K562 (cell line): ENCODE measurements around the gene UBE2O. TPM values are rescaled to one million over a fixed set of nuclear protein-coding genes. Genes with fewer than 3 reads are reported as not detected.
"Not testable (repeated sequence)": the region's sequence is repeated elsewhere in the genome, so short reads cannot be mapped to it uniquely, and the experiment has no call there.

Experiments used
- ATAC-seq: fragments of 200-7000 bp; cut with Tn5 transposase; 3 replicates; pipeline ENCODE4 v1.9.1; 2020; ENCODE audit warnings: moderate library complexity
- BruUV-seq: library from RNA; stranded (reverse); fragments of 400-500 nt; replicated peaks from 2 replicates; lab custom pipeline; 2021; lab: Mats Ljungman, UMichigan
- CTCF ChIA-PET: fragments of 300-600 bp; formaldehyde crosslinking; extraction: SDS; loops from one replicate; lab custom pipeline; 2021; ENCODE audit warnings: low intra/inter-chr PET ratio; lab: Yijun Ruan, JAX
- POLR2A ChIA-PET: fragments of 300-600, 350-650 bp; sonication (Branson Sonifier 250); formaldehyde crosslinking; extraction: SDS; loops from one replicate; lab custom pipeline; 2021; ENCODE audit warnings: antibody characterized with exemption, inconsistent platforms; lab: Yijun Ruan, JAX
- DNase-seq, 4 experiments: peaks; one replicate each; pipeline versions ENCODE4 v3.0.0 to v3.0.0-alpha.2; 2011 to 2018; ENCODE audit warnings: low spot score in 3 of 4, mixed read lengths in 3 of 4; ENCODE audit errors: extremely low read depth in 1 of 4
- FAIRE-seq: peaks from 2 replicates; lab custom pipeline; 2011; peaks lifted over from hg19 to GRCh38; lab: Jason Lieb, UNC
- H2AFZ ChIP-seq: 2 replicates; pipeline ENCODE4 v1.6.0; 2011; ENCODE audit warnings: low read depth, low read length, control low read depth, inconsistent platforms
- H3K27ac ChIP-seq: fragments of 200-600 bp; 3 replicates; pipeline ENCODE4 v1.8.0; 2011; ENCODE audit warnings: low read depth, mild to moderate bottlenecking, control low read depth, inconsistent platforms, low read length, moderate library complexity, mixed read lengths; ENCODE audit errors: extremely low read depth
- H3K27me3 ChIP-seq, 2 experiments: fragments of 300-600 bp in 1 of 2; 2 replicates in 1 of 2; 3 replicates in 1 of 2; pipeline versions ENCODE4 v1.6.0 to v1.8.0; 2011; ENCODE audit warnings: inconsistent platforms in 2 of 2, low read length in 2 of 2, mild to moderate bottlenecking in 1 of 2, mixed read lengths in 1 of 2, moderate library complexity in 1 of 2; ENCODE audit not compliant: control insufficient read depth in 2 of 2, insufficient read depth in 2 of 2
- H3K36me3 ChIP-seq: fragments of 300-600 bp; 3 replicates; pipeline ENCODE4 v1.8.0; 2011; ENCODE audit warnings: mild to moderate bottlenecking, low read length, inconsistent platforms; ENCODE audit not compliant: control insufficient read depth, insufficient read depth
- H3K4me1 ChIP-seq, 2 experiments: fragments of 200-600 bp in 1 of 2; replicated peaks in 1 of 2; 2 replicates in 1 of 2; 3 replicates in 1 of 2; pipeline versions ENCODE4 v1.5.1 to v1.8.0; 2011; ENCODE audit warnings: inconsistent platforms in 2 of 2, low read length in 2 of 2, mild to moderate bottlenecking in 1 of 2, mixed read lengths in 1 of 2, moderate library complexity in 1 of 2; ENCODE audit not compliant: control insufficient read depth in 2 of 2, insufficient read depth in 2 of 2
- H3K4me2 ChIP-seq: 2 replicates; pipeline ENCODE4 v1.6.1; 2011; ENCODE audit warnings: low read length, control low read depth, inconsistent platforms, mixed read lengths; ENCODE audit not compliant: insufficient read depth
- H3K4me3 ChIP-seq: fragments of 200-600 bp; sonication (generic), shearing (Covaris generic); 2 replicates; pipeline ENCODE4 v1.5.1; 2016; ENCODE audit warnings: control low read depth, inconsistent platforms
- H3K79me2 ChIP-seq: fragments of 200-600 bp; 3 replicates; pipeline ENCODE4 v1.8.0; 2011; ENCODE audit warnings: low read length, inconsistent platforms; ENCODE audit not compliant: control insufficient read depth, insufficient read depth
- H3K9ac ChIP-seq, 2 experiments: 2 replicates each; pipeline versions ENCODE4 v1.6.0 to v1.6.1; 2011; ENCODE audit warnings: low read depth in 2 of 2, low read length in 2 of 2, control low read depth in 1 of 2, inconsistent platforms in 1 of 2, mild to moderate bottlenecking in 1 of 2, mixed read lengths in 1 of 2; ENCODE audit not compliant: insufficient read depth in 1 of 2
- H3K9me1 ChIP-seq: one replicate; pipeline ENCODE4 v1.6.0; 2011; ENCODE audit warnings: inconsistent platforms, mild to moderate bottlenecking, low read length, moderate library complexity; ENCODE audit not compliant: control insufficient read depth, insufficient read depth
- H3K9me3 ChIP-seq: replicated peaks from 2 replicates; pipeline ENCODE4 v1.5.1; 2011; ENCODE audit warnings: low read depth, low read length, inconsistent platforms; ENCODE audit not compliant: control insufficient read depth, insufficient read depth
- H4K20me1 ChIP-seq: replicated peaks from 2 replicates; pipeline ENCODE4 v1.6.1; 2011; ENCODE audit warnings: low read length, inconsistent platforms, mixed read lengths; ENCODE audit not compliant: control insufficient read depth, insufficient read depth
- BCOR ChIP-seq: fragments of 450-650 bp; IDR thresholded peaks from 2 replicates; pipeline ENCODE4 v1.6.1; 2016
- C11orf30 ChIP-seq: fragments of 450-650 bp; IDR thresholded peaks from 2 replicates; pipeline ENCODE4 v1.6.1; 2016; ENCODE audit warnings: low read depth, mild to moderate bottlenecking
- DPF2 ChIP-seq: fragments of 450-650 bp; IDR thresholded peaks from 2 replicates; pipeline ENCODE4 v1.6.1; 2016
- FOXK2 ChIP-seq, 2 experiments: fragments of 450-650 bp; IDR thresholded peaks in 1 of 2; conservative IDR thresholded peaks in 1 of 2; 2 replicates each; pipeline ENCODE4 v1.6.1; 2016; ENCODE audit warnings: low read depth in 2 of 2, mild to moderate bottlenecking in 1 of 2
- GTF2A2 ChIP-seq: IDR thresholded peaks from 2 replicates; pipeline ENCODE4 v1.6.1; 2016; ENCODE audit warnings: mild to moderate bottlenecking, missing genetic modification characterization, missing compliant biosample characterization
- HCFC1 ChIP-seq: IDR thresholded peaks from 2 replicates; pipeline ENCODE4 v1.6.1; 2012; ENCODE audit warnings: low read depth, low read length, improper control_type of control experiment
- ZNF311 ChIP-seq: fragments of 250-450 bp; sonication (Bioruptor Pico); IDR thresholded peaks from 2 replicates; pipeline ENCODE4 v1.4.0; 2020; ENCODE audit warnings: mild to moderate bottlenecking, moderate library complexity
- ZNF316 ChIP-seq: fragments of 450-650 bp; IDR thresholded peaks from 2 replicates; pipeline ENCODE4 v1.6.1; 2016
- WGBS: fragments of 100-300 bp; shearing (Covaris generic); methylation state at CpG from one replicate; pipeline ENCODE4 v1.1.6; 2016; ENCODE audit warnings: low coverage, mixed read lengths; ENCODE audit not compliant: insufficient coverage; ENCODE audit errors: missing lambda C conversion rate; 5-methylcytosine and 5-hydroxymethylcytosine counted together
- in situ Hi-C: fragments of 300-500 bp; cut with MboI; formaldehyde crosslinking; loops from 4 replicates; pipeline ENCODE4 v1.15.0; 2018; ENCODE audit warnings: inconsistent platforms, mixed read lengths
- intact Hi-C: fragments of 100-400 bp; cut with micrococcal nuclease; formaldehyde crosslinking; loops from 2 replicates; pipeline ENCODE4 v1.14.2; 2022
- polyA plus RNA-seq, 8 experiments: library from polyadenylated mRNA; depleted of rRNA in 4 of 8; stranded (reverse) in 5 of 8; unstranded in 3 of 8; fragments of >200 nt; fragmentation: Nextera tagmentation in 2 of 8; fragmentation: Illumina TruSeq in 1 of 8; extraction: Ambion mirVana in 2 of 8; extraction: Trizol in 1 of 8; gene quantifications; 2 replicates each; pipeline versions ENCODE4 v1.2.1 to v1.2.3, GENCODE V29; 2011 to 2014; ENCODE audit warnings: inconsistent platforms in 1 of 8, missing spikeins in 1 of 8
- total RNA-seq, 7 experiments: library from RNA; depleted of rRNA in 6 of 7; stranded (reverse); fragments of >200 nt in 6 of 7; fragmentation: Illumina TruSeq in 2 of 7; extraction: Trizol in 2 of 7; gene quantifications; 2 replicates each; pipeline versions ENCODE4 v1.2.1 to v1.2.3, GENCODE V29; 2011 to 2021; ENCODE audit warnings: low replicate concordance in 1 of 7
- TF ChIP-seq, protein P1 (sequence below): sonication (generic); formaldehyde crosslinking; IDR thresholded peaks from 2 replicates; pipeline ENCODE4 v1.8.1; 2023; ENCODE audit warnings: mild to moderate bottlenecking, missing genetic modification reagents
- TF ChIP-seq, protein P2 (sequence below): sonication (generic); formaldehyde crosslinking; IDR thresholded peaks from 2 replicates; pipeline ENCODE4 v1.8.0; 2022; ENCODE audit warnings: mild to moderate bottlenecking, low read depth, missing genetic modification reagents

UBE2O gene
- total and polyA plus RNA-seq, 9 of the 15 experiments (the other 6 are each of a cell fraction or from before 2014, with no cell fraction given), result 1.6 to 39.7 (median 13.3) TPM

DNA sequence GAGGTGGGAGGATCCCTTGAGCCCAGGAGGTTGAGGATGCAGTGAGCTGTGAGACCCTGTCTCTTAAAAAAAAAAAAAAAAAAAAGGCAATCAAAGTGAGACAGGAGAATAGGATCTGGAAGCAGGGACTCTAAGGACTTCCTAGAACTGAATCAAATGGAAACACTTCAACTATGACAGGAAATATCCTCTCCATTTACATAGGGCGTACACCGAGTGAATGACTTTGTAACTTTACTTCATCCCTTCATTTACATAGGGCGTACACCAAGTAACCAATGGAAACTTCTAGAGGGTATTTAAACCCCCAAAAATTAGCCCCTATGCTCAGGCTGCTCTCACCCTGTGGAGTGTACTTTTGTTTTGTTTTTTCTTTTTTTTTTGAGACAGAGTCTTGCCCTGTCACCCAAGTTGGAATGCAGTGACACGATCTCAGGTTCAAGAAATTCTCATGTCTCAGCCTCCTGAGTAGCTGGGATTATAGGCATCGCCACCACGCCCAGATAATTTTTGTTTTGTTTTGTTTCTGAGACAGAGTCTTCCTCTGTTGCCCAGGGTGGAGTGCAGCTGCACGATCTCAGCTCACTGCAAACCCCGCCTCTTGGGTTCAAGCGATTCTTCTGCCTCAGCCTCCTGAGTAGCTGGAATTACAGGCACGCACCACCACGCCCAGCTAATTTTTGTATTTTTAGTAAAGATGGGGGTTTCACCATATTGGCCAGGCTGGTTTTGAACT lies 89.7 kb downstream of the UBE2O start (continued):
- TF ChIP-seq, protein P1, sequence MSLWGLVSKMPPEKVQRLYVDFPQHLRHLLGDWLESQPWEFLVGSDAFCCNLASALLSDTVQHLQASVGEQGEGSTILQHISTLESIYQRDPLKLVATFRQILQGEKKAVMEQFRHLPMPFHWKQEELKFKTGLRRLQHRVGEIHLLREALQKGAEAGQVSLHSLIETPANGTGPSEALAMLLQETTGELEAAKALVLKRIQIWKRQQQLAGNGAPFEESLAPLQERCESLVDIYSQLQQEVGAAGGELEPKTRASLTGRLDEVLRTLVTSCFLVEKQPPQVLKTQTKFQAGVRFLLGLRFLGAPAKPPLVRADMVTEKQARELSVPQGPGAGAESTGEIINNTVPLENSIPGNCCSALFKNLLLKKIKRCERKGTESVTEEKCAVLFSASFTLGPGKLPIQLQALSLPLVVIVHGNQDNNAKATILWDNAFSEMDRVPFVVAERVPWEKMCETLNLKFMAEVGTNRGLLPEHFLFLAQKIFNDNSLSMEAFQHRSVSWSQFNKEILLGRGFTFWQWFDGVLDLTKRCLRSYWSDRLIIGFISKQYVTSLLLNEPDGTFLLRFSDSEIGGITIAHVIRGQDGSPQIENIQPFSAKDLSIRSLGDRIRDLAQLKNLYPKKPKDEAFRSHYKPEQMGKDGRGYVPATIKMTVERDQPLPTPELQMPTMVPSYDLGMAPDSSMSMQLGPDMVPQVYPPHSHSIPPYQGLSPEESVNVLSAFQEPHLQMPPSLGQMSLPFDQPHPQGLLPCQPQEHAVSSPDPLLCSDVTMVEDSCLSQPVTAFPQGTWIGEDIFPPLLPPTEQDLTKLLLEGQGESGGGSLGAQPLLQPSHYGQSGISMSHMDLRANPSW (CRISPR knock-in tag), result no peak
- TF ChIP-seq HCFC1 (no peak), C11orf30 (peak; percentile 63), DPF2 (peak; percentile 57; the same call in 1 of the 2 replicates), ZNF316 (peak; percentile 48), BCOR (peak; percentile 31; the same call in 1 of the 2 replicates)

DNA sequence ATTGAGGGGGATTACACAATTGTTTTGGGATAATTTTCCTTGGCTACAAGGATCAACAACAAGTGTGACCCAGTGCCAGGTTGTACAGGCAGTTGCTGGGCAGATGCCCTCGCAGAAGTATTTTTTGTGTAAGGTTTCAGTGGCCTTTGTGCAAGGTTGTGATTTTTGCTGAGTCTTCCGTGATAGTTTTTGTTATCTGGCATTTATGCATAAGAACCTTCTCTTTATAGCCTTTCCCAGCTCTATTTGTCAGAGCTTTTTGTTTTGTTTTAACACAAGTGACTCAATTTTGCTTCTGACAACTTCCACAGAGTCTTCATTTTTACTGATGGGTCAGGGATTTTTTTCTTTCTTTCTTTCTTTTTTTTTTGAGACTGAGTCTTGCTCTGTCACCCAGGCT lies 92.5 kb downstream of the UBE2O start:
- no peaks in the 10 kb centered on the region for H3K36me3 ChIP-seq
- no peak overlapping the region for H3K4me2 ChIP-seq
- no peaks in the 10 kb centered on the region for H3K27me3 ChIP-seq
- intact Hi-C loops, result no loop called here
- H3K4me1 ChIP-seq, result peaks cover under 1 to 26% of the 10 kb centered on the region in 2 experiments; a peak in 4 of 5 replicates
- ChIA-PET CTCF (no interaction called here), POLR2A (interaction anchor here (1.2 kb wide), 1 partner anchor 9 kb away, joined by 3 read pairs; no protein-coding TSS in a partner anchor)
- H3K27ac ChIP-seq, result no peak overlapping the region
- no peak overlapping the region for H2AFZ ChIP-seq
- no peaks in the 10 kb centered on the region for H4K20me1 ChIP-seq
- TF ChIP-seq, protein P2, sequence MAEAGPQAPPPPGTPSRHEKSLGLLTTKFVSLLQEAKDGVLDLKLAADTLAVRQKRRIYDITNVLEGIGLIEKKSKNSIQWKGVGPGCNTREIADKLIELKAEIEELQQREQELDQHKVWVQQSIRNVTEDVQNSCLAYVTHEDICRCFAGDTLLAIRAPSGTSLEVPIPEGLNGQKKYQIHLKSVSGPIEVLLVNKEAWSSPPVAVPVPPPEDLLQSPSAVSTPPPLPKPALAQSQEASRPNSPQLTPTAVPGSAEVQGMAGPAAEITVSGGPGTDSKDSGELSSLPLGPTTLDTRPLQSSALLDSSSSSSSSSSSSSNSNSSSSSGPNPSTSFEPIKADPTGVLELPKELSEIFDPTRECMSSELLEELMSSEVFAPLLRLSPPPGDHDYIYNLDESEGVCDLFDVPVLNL (CRISPR knock-in tag), result no peak
- peak; percentile 55 for TF ChIP-seq ZNF316
- no peak for TF ChIP-seq GTF2A2 (tag)
- no peak for TF ChIP-seq ZNF311 (CRISPR knock-in tag)
- TF ChIP-seq C11orf30, result peak; percentile 41; the same call in 1 of the 2 replicates
- no peak for TF ChIP-seq FOXK2 (conservative IDR thresholded peaks at IDR 0.05 in 1 of 2, IDR thresholded peaks at IDR 0.05 in 1 of 2; ENCODE audit: low read depth in 2 of 2)
- H3K9ac ChIP-seq, result no peak overlapping the region
- no peaks in the 10 kb centered on the region for H3K9me1 ChIP-seq
- ATAC-seq (no peak), DNase-seq (no peak), FAIRE-seq (no peak)
- H3K9me3 ChIP-seq, result no peaks in the 10 kb centered on the region
- H3K4me3 ChIP-seq, result no peak overlapping the region
- in situ Hi-C loops, result no loop called here
- H3K79me2 ChIP-seq, result no peaks in the 10 kb centered on the region
- BruUV-seq, result no TSS peak
- WGBS, result 32% methylated on average over 2 of the region's 2 CpGs

DNA sequence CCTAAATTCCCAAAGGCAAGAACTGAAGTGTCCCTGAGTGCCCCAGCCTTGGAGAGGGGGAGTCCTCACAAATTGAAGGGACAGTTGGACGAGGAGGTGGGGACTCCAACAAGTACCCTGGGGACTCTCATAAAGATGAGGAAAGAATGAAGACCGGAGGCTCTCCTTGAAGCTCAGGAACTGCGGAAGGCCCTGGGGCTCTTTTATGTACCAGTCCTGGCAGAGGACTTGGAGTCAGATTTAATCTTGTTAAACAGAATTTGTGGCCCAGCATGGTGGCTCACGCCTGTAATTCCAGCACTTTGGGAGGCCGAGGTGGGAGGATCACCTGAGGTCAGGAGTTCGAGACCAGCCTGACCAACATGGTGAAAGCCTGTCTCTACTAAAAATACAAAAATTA lies 93.2 kb downstream of the UBE2O start:
- peaks cover 6 to 31% of the 10 kb centered on the region in 2 experiments; a peak in 4 of 5 replicates for H3K4me1 ChIP-seq
- H3K9me1 ChIP-seq, H3K4me2 ChIP-seq, BruUV-seq, ATAC-seq, intact Hi-C loops, H3K79me2 ChIP-seq, DNase-seq, CTCF ChIA-PET, H3K9ac ChIP-seq, H3K27ac ChIP-seq, H2AFZ ChIP-seq, H4K20me1 ChIP-seq, FAIRE-seq, H3K4me3 ChIP-seq, H3K27me3 ChIP-seq, H3K9me3 ChIP-seq, in situ Hi-C loops, H3K36me3 ChIP-seq: not testable (repeated sequence)
- POLR2A ChIA-PET, result interaction anchor here (1.2 kb wide), 1 partner anchor 10 kb away, joined by 3 read pairs; no protein-coding TSS in a partner anchor
- WGBS, result 63% methylated on average over 6 of the region's 6 CpGs
